Measurements from ENCODE around the gene ELL.

The ELL gene

GRCh38 chr19:18480006-18480691, 41.7 kb downstream of the ELL start:
- Histone ChIP-seq H3K4me2 (ENCODE audit: low read length) (peak overlapping the region; percentile 58), H3K36me3 (ENCODE audit: insufficient read depth, low read length) (no peaks in the 10 kb centered on the region), H3K9me3 (replicated peaks; ENCODE audit: low read length) (no peaks in the 10 kb centered on the region), H3K4me1 (ENCODE audit: control insufficient read depth, insufficient read depth, low read length) (peaks cover 41% of the 10 kb centered on the region), H3K9ac (ENCODE audit: low read depth, low read length) (peak overlapping the region; percentile 54), H3K4me3 (ENCODE audit: low read length) (peak overlapping the region; percentile 22), H3K27me3 (ENCODE audit: control insufficient read depth, insufficient read depth, low read length) (no peaks in the 10 kb centered on the region)

- H3K9me3 ChIP-seq (replicated peaks; ENCODE audit: low read length) = no peaks in the 10 kb centered on the region
These were observed 43.1 kb downstream of the ELL start for GRCh38 chr19:18478545-18479311.

GRCh38 chr19:18477974-18478373, 43.9 kb downstream of the ELL start:
- Histone ChIP-seq H3K36me3 (ENCODE audit: insufficient read depth, low read length) (no peaks in the 10 kb centered on the region), H3K9me3 (replicated peaks; ENCODE audit: low read length) (no peaks in the 10 kb centered on the region), H3K27me3 (ENCODE audit: control insufficient read depth, insufficient read depth, low read length) (no peaks in the 10 kb centered on the region), H3K9ac (ENCODE audit: low read depth, low read length) (peak overlapping the region; percentile 66), H3K4me2 (ENCODE audit: low read length) (no peak overlapping the region), H3K4me3 (ENCODE audit: low read length) (no peak overlapping the region), H3K4me1 (ENCODE audit: control insufficient read depth, insufficient read depth, low read length) (peaks cover 31% of the 10 kb centered on the region)

More at GRCh38 chr19:18478545-18479311, 43.1 kb downstream of the ELL start:
- Histone ChIP-seq H3K4me2 (ENCODE audit: low read length) (peak overlapping the region; percentile 57), H3K36me3 (ENCODE audit: insufficient read depth, low read length) (no peaks in the 10 kb centered on the region), H3K9ac (ENCODE audit: low read depth, low read length) (peak overlapping the region; percentile 66), H3K4me1 (ENCODE audit: control insufficient read depth, insufficient read depth, low read length) (peaks cover 38% of the 10 kb centered on the region), H3K4me3 (ENCODE audit: low read length) (no peak overlapping the region), H3K27me3 (ENCODE audit: control insufficient read depth, insufficient read depth, low read length) (no peaks in the 10 kb centered on the region)

- H3K4me1 ChIP-seq (ENCODE audit: control insufficient read depth, insufficient read depth, low read length) = peaks cover 29% of the 10 kb centered on the region
- H3K36me3 ChIP-seq (ENCODE audit: insufficient read depth, low read length) = no peaks in the 10 kb centered on the region
- no peak overlapping the region for H3K9ac ChIP-seq (ENCODE audit: low read depth, low read length)
- H3K27me3 ChIP-seq (ENCODE audit: control insufficient read depth, insufficient read depth, low read length) = no peaks in the 10 kb centered on the region
- H3K4me2 ChIP-seq (ENCODE audit: low read length) = no peak overlapping the region
- no peak overlapping the region for H3K4me3 ChIP-seq (ENCODE audit: low read length)
- no peaks in the 10 kb centered on the region for H3K9me3 ChIP-seq (replicated peaks; ENCODE audit: low read length)
These were observed 44.7 kb downstream of the ELL start for GRCh38 chr19:18477042-18477779.

GRCh38 chr19:18476507-18477041, 45.3 kb downstream of the ELL start:
- H3K27me3 ChIP-seq (ENCODE audit: control insufficient read depth, insufficient read depth, low read length) = no peaks in the 10 kb centered on the region

GRCh38 chr19:18475762-18476331, 46.0 kb downstream of the ELL start:
- no peak overlapping the region for H3K9ac ChIP-seq (ENCODE audit: low read depth, low read length)
- H3K36me3 ChIP-seq (ENCODE audit: insufficient read depth, low read length) = peaks cover 4% of the 10 kb centered on the region
- peaks cover 25% of the 10 kb centered on the region for H3K4me1 ChIP-seq (ENCODE audit: control insufficient read depth, insufficient read depth, low read length)
- H3K4me2 ChIP-seq (ENCODE audit: low read length) = no peak overlapping the region
- H3K27me3 ChIP-seq (ENCODE audit: control insufficient read depth, insufficient read depth, low read length) = no peaks in the 10 kb centered on the region
- no peak overlapping the region for H3K4me3 ChIP-seq (ENCODE audit: low read length)
- no peaks in the 10 kb centered on the region for H3K9me3 ChIP-seq (replicated peaks; ENCODE audit: low read length)

More at GRCh38 chr19:18476507-18477041, 45.3 kb downstream of the ELL start:
- H3K4me1 ChIP-seq (ENCODE audit: control insufficient read depth, insufficient read depth, low read length) = peaks cover 29% of the 10 kb centered on the region
- H3K4me3 ChIP-seq (ENCODE audit: low read length) = no peak overlapping the region
- no peak overlapping the region for H3K4me2 ChIP-seq (ENCODE audit: low read length)
- H3K9ac ChIP-seq (ENCODE audit: low read depth, low read length) = no peak overlapping the region
- no peaks in the 10 kb centered on the region for H3K36me3 ChIP-seq (ENCODE audit: insufficient read depth, low read length)
- no peaks in the 10 kb centered on the region for H3K9me3 ChIP-seq (replicated peaks; ENCODE audit: low read length)

GRCh38 chr19:18475004-18475453, 46.8 kb downstream of the ELL start:
- peaks cover 21% of the 10 kb centered on the region for H3K4me1 ChIP-seq (ENCODE audit: control insufficient read depth, insufficient read depth, low read length)
- H3K4me3 ChIP-seq (ENCODE audit: low read length) = no peak overlapping the region
- H3K9ac ChIP-seq (ENCODE audit: low read depth, low read length) = no peak overlapping the region
- no peaks in the 10 kb centered on the region for H3K27me3 ChIP-seq (ENCODE audit: control insufficient read depth, insufficient read depth, low read length)
- no peaks in the 10 kb centered on the region for H3K9me3 ChIP-seq (replicated peaks; ENCODE audit: low read length)
- no peak overlapping the region for H3K4me2 ChIP-seq (ENCODE audit: low read length)
- H3K36me3 ChIP-seq (ENCODE audit: insufficient read depth, low read length) = peaks cover 11% of the 10 kb centered on the region

GRCh38 chr19:18474366-18474887, 47.4 kb downstream of the ELL start:
- no peak overlapping the region for H3K4me3 ChIP-seq (ENCODE audit: low read length)
- peaks cover 19% of the 10 kb centered on the region for H3K4me1 ChIP-seq (ENCODE audit: control insufficient read depth, insufficient read depth, low read length)
- no peak overlapping the region for H3K4me2 ChIP-seq (ENCODE audit: low read length)
- H3K9me3 ChIP-seq (replicated peaks; ENCODE audit: low read length) = no peaks in the 10 kb centered on the region
- peaks cover 17% of the 10 kb centered on the region for H3K36me3 ChIP-seq (ENCODE audit: insufficient read depth, low read length)
- no peak overlapping the region for H3K9ac ChIP-seq (ENCODE audit: low read depth, low read length)
- no peaks in the 10 kb centered on the region for H3K27me3 ChIP-seq (ENCODE audit: control insufficient read depth, insufficient read depth, low read length)

- Histone ChIP-seq H3K4me1 (ENCODE audit: control insufficient read depth, insufficient read depth, low read length) (peaks cover 12% of the 10 kb centered on the region), H3K9me3 (replicated peaks; ENCODE audit: low read length) (no peaks in the 10 kb centered on the region), H3K4me3 (ENCODE audit: low read length) (no peak overlapping the region), H3K9ac (ENCODE audit: low read depth, low read length) (no peak overlapping the region), H3K36me3 (ENCODE audit: insufficient read depth, low read length) (peaks cover 23% of the 10 kb centered on the region), H3K27me3 (ENCODE audit: control insufficient read depth, insufficient read depth, low read length) (no peaks in the 10 kb centered on the region), H3K4me2 (ENCODE audit: low read length) (no peak overlapping the region)
These were observed 48.2 kb downstream of the ELL start for GRCh38 chr19:18473706-18474087.

GRCh38 chr19:18473003-18473705, 48.7 kb downstream of the ELL start:
- H3K9ac ChIP-seq (ENCODE audit: low read depth, low read length) = no peak overlapping the region
- no peaks in the 10 kb centered on the region for H3K27me3 ChIP-seq (ENCODE audit: control insufficient read depth, insufficient read depth, low read length)
- H3K9me3 ChIP-seq (replicated peaks; ENCODE audit: low read length) = no peaks in the 10 kb centered on the region
- peaks cover 24% of the 10 kb centered on the region for H3K36me3 ChIP-seq (ENCODE audit: insufficient read depth, low read length)
- H3K4me3 ChIP-seq (ENCODE audit: low read length) = no peak overlapping the region
- no peak overlapping the region for H3K4me2 ChIP-seq (ENCODE audit: low read length)
- H3K4me1 ChIP-seq (ENCODE audit: control insufficient read depth, insufficient read depth, low read length) = peaks cover 9% of the 10 kb centered on the region
